ENCODE data around the gene DAPP1. TPM values are rescaled to one million over a fixed set of nuclear protein-coding genes. Genes with fewer than 3 reads are reported as not detected.

The DAPP1 gene
- total and polyA plus RNA-seq, 10 of the 15 experiments (the other 5 are each of a cell fraction or from before 2014, with no cell fraction given), result 46.5 to 147 (median 74.2) TPM

DNA sequence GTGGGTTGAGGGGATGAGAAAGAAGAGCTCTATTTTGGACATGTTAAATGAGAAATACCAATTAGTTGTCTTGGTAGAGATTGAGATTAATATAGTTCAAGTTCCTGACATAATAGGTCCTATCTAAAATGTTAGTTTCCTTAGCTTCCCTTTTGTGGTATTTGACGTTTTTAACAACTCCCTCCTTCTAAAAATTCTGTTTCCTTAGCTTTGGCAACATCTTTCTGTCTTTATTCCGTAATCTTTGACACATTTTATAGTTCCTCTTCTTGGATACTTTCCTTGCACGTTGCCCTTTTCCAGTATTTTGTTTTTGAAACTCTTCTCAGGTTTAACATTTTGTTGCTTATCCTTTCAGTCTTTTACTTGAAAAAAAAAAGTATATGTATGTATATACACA lies 40.7 kb downstream of the DAPP1 start (continued):
- TF ChIP-seq, protein P1, sequence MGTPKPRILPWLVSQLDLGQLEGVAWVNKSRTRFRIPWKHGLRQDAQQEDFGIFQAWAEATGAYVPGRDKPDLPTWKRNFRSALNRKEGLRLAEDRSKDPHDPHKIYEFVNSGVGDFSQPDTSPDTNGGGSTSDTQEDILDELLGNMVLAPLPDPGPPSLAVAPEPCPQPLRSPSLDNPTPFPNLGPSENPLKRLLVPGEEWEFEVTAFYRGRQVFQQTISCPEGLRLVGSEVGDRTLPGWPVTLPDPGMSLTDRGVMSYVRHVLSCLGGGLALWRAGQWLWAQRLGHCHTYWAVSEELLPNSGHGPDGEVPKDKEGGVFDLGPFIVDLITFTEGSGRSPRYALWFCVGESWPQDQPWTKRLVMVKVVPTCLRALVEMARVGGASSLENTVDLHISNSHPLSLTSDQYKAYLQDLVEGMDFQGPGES (IDR thresholded peaks at IDR 0.05), result no peak
- TF ChIP-seq, protein P2, sequence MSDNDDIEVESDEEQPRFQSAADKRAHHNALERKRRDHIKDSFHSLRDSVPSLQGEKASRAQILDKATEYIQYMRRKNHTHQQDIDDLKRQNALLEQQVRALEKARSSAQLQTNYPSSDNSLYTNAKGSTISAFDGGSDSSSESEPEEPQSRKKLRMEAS (IDR thresholded peaks at IDR 0.05; ENCODE audit: low read depth, low read length), result no peak
- no peak for TF ChIP-seq ATF2 (IDR thresholded peaks at IDR 0.05; ENCODE audit: low read length)
- no peak for TF ChIP-seq MTA2 (IDR thresholded peaks at IDR 0.05; ENCODE audit: low read depth)
- no peak for TF ChIP-seq TARDBP (IDR thresholded peaks at IDR 0.05; ENCODE audit: borderline replicate concordance)
- no peak for TF ChIP-seq POU2F2 (IDR thresholded peaks at IDR 0.05; ENCODE audit: borderline replicate concordance, low read depth, low read length)
- TF ChIP-seq RUNX3 (IDR thresholded peaks at IDR 0.05; ENCODE audit: low read length), result no peak
- TF ChIP-seq ZNF687 (IDR thresholded peaks at IDR 0.05), result no peak
